Transverse colon (tissue), 4 donors: ENCODE results near the gene ILF2. TPM values are rescaled to one million over a fixed set of nuclear protein-coding genes. Genes with fewer than 3 reads are reported as not detected.
"Not testable (repeated sequence)": the region's sequence is repeated elsewhere in the genome, so short reads cannot be mapped to it uniquely, and the experiment has no call there.

ENCODE experiments used
- DNase-seq: peaks from one replicate; pipeline ENCODE4 v3.0.0-alpha.2; 2019
- H3K27ac ChIP-seq, 4 donors: fragments of 200-600 bp; sonication (generic); 2 replicates each; pipeline ENCODE4 v1.5.1; 2016 to 2018; ENCODE audit warnings: inconsistent platforms in 4 of 4
- H3K27me3 ChIP-seq: fragments of 200-600 bp; sonication (generic); 2 replicates; pipeline ENCODE4 v1.5.1; 2017; ENCODE audit warnings: inconsistent platforms
- H3K36me3 ChIP-seq, 4 donors: fragments of 200-600 bp; sonication (generic); 2 replicates each; pipeline ENCODE4 v1.5.1; 2017 to 2019; ENCODE audit warnings: inconsistent platforms in 4 of 4
- H3K4me1 ChIP-seq, 4 donors: fragments of 200-600 bp; sonication (generic); 2 replicates each; pipeline ENCODE4 v1.5.1; 2017 to 2020; ENCODE audit warnings: inconsistent platforms in 4 of 4
- H3K4me3 ChIP-seq, 4 donors: fragments of 200-600 bp; sonication (generic); 1 replicate in 1 of 4; 2 replicates in 3 of 4; pipeline versions ENCODE4 v1.5.1 to v1.6.1; 2017 to 2019; ENCODE audit warnings: inconsistent platforms in 4 of 4
- H3K9me3 ChIP-seq, 2 donors: fragments of 200-600 bp; sonication (generic); 2 replicates each; pipeline ENCODE4 v1.5.1; 2017 to 2019; ENCODE audit warnings: inconsistent platforms in 2 of 2
- CTCF ChIP-seq, 5 experiments: fragments of 200-600 bp in 3 of 5; fragments of 450-650 bp in 2 of 5; sonication (generic) in 3 of 5; IDR thresholded peaks; 1 replicate in 2 of 5; 2 replicates in 3 of 5; pipeline ENCODE4 v1.5.1; 2016 to 2017; ENCODE audit warnings: antibody characterized with exemption in 5 of 5, inconsistent platforms in 3 of 5, mild to moderate bottlenecking in 2 of 5, moderate library complexity in 1 of 5
- EP300 ChIP-seq: sonication (generic); formaldehyde crosslinking; IDR thresholded peaks from one replicate; pipeline ENCODE4 v1.6.1; 2017; ENCODE audit warnings: antibody characterized with exemption, low read depth
- POLR2A ChIP-seq: fragments of 450-650 bp; IDR thresholded peaks from one replicate; pipeline ENCODE4 v1.6.1; 2016; ENCODE audit warnings: antibody characterized with exemption, mild to moderate bottlenecking, moderate library complexity
- POLR2AphosphoS5 ChIP-seq, 3 donors: sonication (generic); formaldehyde crosslinking; IDR thresholded peaks; one replicate each; pipeline ENCODE4 v1.6.1; 2016; ENCODE audit warnings: antibody characterized with exemption in 3 of 3
- WGBS, 2 donors: methylation state at CpG; one replicate each; pipeline ENCODE4 v1.1.5; 2018; ENCODE audit warnings: low coverage in 1 of 2; 5-methylcytosine and 5-hydroxymethylcytosine counted together
- in situ Hi-C, 4 donors: fragments of 200-750 bp; cut with MboI; loops; one replicate each; pipeline versions ENCODE4 v1.15.0 to v1.15.1; 2017; ENCODE audit warnings: low sequenced_read_pairs in 3 of 4, low pct_ligation_motif_present in 1 of 4, low pct_unique_long_range_greater_than_20kb in 1 of 4
- intact Hi-C: fragments of 100-400 bp; cut with DNase I; formaldehyde crosslinking; loops from one replicate; pipeline ENCODE4 v1.15.1; 2023; ENCODE audit warnings: low total_unique reads
- total RNA-seq, 4 donors: library from RNA; depleted of rRNA; stranded (reverse); fragments of >200 nt; gene quantifications; one replicate each; pipeline ENCODE4 v1.1.0, GENCODE V29; 2016

The ILF2 gene
- total RNA-seq, 4 donors from 2014 or later: 16.5 to 102 (median 66.5) TPM

- in situ Hi-C loops (no loop called here), intact Hi-C loops (no loop called here)
- peaks cover 2 to 90% (median 43%) of the 10 kb centered on the region in 4 donors for H3K36me3 ChIP-seq
- H3K27ac ChIP-seq: no peak overlapping the region
- no peak for DNase-seq
- 86 to 93% methylated on average over 3 to 11 of the region's 11 CpGs for WGBS, 2 donors
- peaks cover 0 to 16% (median 7%) of the 10 kb centered on the region in 4 donors for H3K4me1 ChIP-seq
- no peaks in the 10 kb centered on the region for H3K9me3 ChIP-seq
- TF ChIP-seq POLR2AphosphoS5 (IDR thresholded peaks at IDR 0.05) (no peak), CTCF (IDR thresholded peaks at IDR 0.05) (no peak), EP300 (no peak), POLR2A (no peak)
- no peak overlapping the region for H3K4me3 ChIP-seq
- no peaks in the 10 kb centered on the region for H3K27me3 ChIP-seq
These were observed 28.6 kb downstream of the ILF2 start for GRCh38 chr1:153642161-153642560.

GRCh38 chr1:153640861-153641260 is 29.9 kb downstream of the ILF2 start:
- in situ Hi-C loops (no loop called here), intact Hi-C loops (no loop called here)
- Histone ChIP-seq H3K9me3 (no peaks in the 10 kb centered on the region), H3K27ac (no peak overlapping the region), H3K4me1 (peaks cover 2 to 29% (median 17%) of the 10 kb centered on the region in 4 donors), H3K36me3 (peaks cover 2 to 95% (median 49%) of the 10 kb centered on the region in 4 donors), H3K27me3 (no peaks in the 10 kb centered on the region), H3K4me3 (no peak overlapping the region)
- TF ChIP-seq POLR2AphosphoS5 (IDR thresholded peaks at IDR 0.05) (no peak), EP300 (no peak), POLR2A (no peak), CTCF (IDR thresholded peaks at IDR 0.05) (no peak)
- 68 to 88% methylated on average over 3 to 6 of the region's 6 CpGs for WGBS, 2 donors
- DNase-seq: no peak

GRCh38 chr1:153640213-153640612 is 30.6 kb downstream of the ILF2 start:
- H3K27ac ChIP-seq, in situ Hi-C loops, H3K27me3 ChIP-seq, intact Hi-C loops, H3K9me3 ChIP-seq, DNase-seq, H3K4me3 ChIP-seq: not testable (repeated sequence)
- 90 to 98% methylated on average over 2 to 5 of the region's 5 CpGs for WGBS, 2 donors
- Histone ChIP-seq H3K4me1 (peaks cover 9 to 36% (median 24%) of the 10 kb centered on the region in 4 donors), H3K36me3 (peaks cover 0 to 88% (median 44%) of the 10 kb centered on the region in 4 donors)

GRCh38 chr1:153639280-153639679 is 31.5 kb downstream of the ILF2 start:
- peaks cover 10 to 40% (median 28%) of the 10 kb centered on the region in 4 donors for H3K4me1 ChIP-seq
- TF ChIP-seq POLR2AphosphoS5 (IDR thresholded peaks at IDR 0.05) (no peak), EP300 (no peak), POLR2A (no peak), CTCF (IDR thresholded peaks at IDR 0.05) (no peak)

GRCh38 chr1:153638261-153638660 is 32.5 kb downstream of the ILF2 start:
- WGBS, 2 donors: 52 to 84% methylated on average over 5 to 6 of the region's 6 CpGs
- DNase-seq: no peak
- no peak overlapping the region for H3K27ac ChIP-seq
- H3K36me3 ChIP-seq: peaks cover 0 to 70% (median 35%) of the 10 kb centered on the region in 4 donors
- H3K4me1 ChIP-seq: peaks cover 12 to 41% (median 32%) of the 10 kb centered on the region in 4 donors
- H3K4me3 ChIP-seq: no peak overlapping the region
- no peaks in the 10 kb centered on the region for H3K9me3 ChIP-seq
- intact Hi-C loops (no loop called here), in situ Hi-C loops (no loop called here)
- TF ChIP-seq POLR2AphosphoS5 (IDR thresholded peaks at IDR 0.05) (no peak), CTCF (IDR thresholded peaks at IDR 0.05) (no peak), EP300 (no peak), POLR2A (no peak)
- no peaks in the 10 kb centered on the region for H3K27me3 ChIP-seq

More at GRCh38 chr1:153639280-153639679, 31.5 kb downstream of the ILF2 start:
- Histone ChIP-seq H3K36me3 (peaks cover 0 to 79% (median 40%) of the 10 kb centered on the region in 4 donors), H3K9me3 (no peaks in the 10 kb centered on the region), H3K27me3 (no peaks in the 10 kb centered on the region), H3K4me3 (no peak overlapping the region), H3K27ac (no peak overlapping the region)
- DNase-seq: no peak
- in situ Hi-C loops: no loop called here
- intact Hi-C loops: no loop called here
- WGBS, 2 donors: 73 to 81% methylated on average over 3 of the region's 3 CpGs
